EL (cell line): ENCODE measurements around the gene GRID2.

Experiments
- DNase-seq: peaks from one replicate; pipeline ENCODE4 v3.0.0-alpha.2; 2016

Gene GRID2

GRCh38 chr4:93444860-93445259 is 1141.1 kb downstream of the GRID2 start:
- DNase-seq = no peak

DNA sequence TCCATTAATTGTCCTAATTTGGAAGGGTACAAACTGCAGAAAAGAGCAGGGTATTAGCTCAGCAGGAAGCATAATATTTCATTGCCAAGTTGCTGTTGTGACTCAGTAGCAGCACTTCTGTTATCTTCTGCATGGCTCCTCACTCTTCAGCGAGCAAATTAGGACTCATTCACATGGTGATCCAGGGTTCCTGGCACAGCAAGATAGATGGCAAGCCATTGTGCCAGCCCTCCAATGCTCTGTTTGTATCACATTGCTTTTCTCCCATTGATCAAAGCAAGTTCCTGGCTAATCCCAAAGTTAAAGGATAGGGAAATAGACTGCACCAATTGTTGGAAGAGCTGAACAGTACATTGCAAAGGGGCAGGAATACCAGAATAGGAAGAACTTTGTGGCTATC is 1142.3 kb downstream of the GRID2 start:
- DNase-seq = no peak

- DNase-seq = no peak
These were observed 1145.0 kb downstream of the GRID2 start for GRCh38 chr4:93448691-93449293.

DNA sequence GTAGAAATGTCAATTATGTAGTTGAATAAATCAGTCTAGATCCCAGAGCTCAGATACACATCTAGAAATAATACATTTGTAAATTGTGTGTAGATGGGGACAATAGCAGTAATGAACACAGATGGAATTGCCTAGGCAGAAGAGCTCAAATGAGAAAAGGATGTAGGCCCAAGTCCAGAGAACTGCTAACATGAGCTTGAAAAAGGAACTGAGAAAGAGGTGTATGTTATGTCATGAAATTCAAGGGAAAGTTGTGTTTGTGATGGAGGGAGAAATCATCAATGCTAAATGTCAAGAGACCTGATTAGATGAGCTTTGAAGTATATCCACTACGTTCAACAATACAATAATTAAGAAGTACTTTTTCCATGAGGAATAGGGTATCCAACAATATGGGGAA is 1148.2 kb downstream of the GRID2 start:
- no peak for DNase-seq

GRCh38 chr4:93461541-93461940 is 1157.8 kb downstream of the GRID2 start:
- no peak for DNase-seq

DNA sequence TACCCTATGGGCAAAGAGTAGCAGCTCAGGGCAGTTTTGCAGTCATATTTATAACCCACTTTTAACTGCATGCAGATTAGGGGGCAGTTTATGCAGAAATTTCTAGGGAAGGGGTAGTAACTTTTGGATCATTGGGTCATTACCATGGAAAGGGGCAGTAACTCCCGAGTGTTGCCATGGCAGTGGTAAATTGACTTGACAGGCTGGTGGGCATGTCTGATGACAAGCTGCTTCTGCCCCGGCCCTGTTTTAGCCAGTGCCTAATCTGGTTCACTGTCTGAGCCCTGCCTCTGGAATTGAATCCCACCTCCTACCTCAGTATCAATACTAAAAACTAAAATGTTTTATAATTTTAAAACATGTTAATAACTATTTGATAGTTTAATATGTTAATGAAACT is 1162.7 kb downstream of the GRID2 start:
- no peak for DNase-seq

- no peak for DNase-seq
These were observed 1163.9 kb downstream of the GRID2 start for GRCh38 chr4:93467484-93468155.

DNA sequence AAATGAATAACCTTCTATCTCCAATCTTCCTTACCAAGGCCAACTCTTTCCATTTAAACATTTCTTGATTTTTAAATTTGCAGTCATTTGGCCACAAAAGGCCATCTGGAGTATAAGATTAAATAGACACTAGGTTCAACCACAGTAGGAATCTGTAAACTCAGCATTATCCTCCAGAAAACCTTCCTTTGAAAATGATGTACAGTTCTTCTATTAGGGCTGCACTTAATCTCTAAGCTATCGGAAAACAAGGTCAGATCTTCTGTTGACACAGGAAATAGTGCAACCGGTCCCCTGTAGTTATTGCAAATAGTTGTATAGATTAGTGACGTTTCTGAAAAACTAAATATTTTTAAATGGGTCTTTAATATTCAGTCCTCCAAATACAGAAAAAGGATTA is 1165.8 kb downstream of the GRID2 start:
- no peak for DNase-seq

DNA sequence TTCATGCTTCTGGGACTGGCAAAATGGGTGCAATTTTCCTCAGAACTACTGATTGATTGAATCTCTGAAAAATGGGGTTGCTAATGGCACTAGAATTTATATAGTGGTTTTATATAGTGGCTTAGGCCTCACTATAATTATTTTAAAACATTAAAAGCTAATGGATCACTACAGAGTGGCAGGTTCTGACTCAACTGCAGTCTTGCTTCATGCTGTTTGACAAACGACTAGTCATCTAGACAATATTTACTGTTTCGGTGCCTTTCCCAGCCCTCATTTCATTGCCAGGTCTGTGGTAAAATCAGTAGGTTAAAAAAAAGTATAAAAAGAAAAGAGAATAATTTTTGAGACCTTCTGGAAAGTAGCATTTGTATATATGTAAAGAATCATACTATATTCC is 1172.0 kb downstream of the GRID2 start:
- no peak for DNase-seq

- DNase-seq = no peak
These were observed 1175.0 kb downstream of the GRID2 start for GRCh38 chr4:93478805-93479204.

- no peak for DNase-seq
These were observed 1176.7 kb downstream of the GRID2 start for GRCh38 chr4:93480452-93480851.

- no peak for DNase-seq
These were observed 1191.6 kb downstream of the GRID2 start for GRCh38 chr4:93495346-93495745.

GRCh38 chr4:93501244-93501643 is 1197.5 kb downstream of the GRID2 start:
- DNase-seq = no peak

GRCh38 chr4:93501946-93502345 is 1198.2 kb downstream of the GRID2 start:
- no peak for DNase-seq

DNA sequence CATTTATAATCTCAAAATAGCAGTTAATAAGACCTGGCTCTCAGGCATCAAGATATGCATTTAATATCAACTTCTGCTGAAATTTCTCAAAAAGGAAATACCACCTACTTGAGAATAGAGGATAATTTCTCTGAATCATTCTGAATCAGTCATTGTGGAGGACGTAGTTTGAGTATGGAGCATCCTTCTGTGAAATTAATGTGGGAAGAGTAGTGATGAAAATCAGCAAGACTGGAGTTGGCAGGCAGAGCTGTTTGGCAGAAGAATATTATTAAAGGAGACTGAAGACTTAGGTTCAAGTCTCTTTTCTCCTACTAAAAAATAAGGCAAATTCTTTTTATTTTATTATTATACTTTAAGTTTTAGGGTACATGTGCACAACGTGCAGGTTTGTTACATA is 1199.2 kb downstream of the GRID2 start:
- DNase-seq = no peak

DNA sequence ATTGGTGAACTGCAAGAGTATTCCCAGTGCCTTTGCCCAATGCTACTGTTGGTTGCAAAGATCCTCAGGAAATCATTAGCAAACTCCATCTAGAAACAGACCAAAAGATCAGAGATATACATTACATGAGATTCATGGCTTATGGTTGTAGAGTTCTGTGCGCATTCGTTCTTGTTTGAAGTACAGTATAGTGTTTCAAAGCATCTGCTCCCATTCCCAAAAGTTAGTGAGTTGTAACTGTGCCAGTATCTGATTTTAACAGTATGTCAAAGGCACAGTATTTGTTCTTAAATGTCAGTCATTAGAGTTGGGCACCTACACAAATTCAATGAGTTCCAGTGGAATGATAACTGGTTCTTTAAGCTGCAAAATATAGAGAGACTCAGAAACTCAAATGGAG is 1210.1 kb downstream of the GRID2 start:
- DNase-seq = no peak

DNA sequence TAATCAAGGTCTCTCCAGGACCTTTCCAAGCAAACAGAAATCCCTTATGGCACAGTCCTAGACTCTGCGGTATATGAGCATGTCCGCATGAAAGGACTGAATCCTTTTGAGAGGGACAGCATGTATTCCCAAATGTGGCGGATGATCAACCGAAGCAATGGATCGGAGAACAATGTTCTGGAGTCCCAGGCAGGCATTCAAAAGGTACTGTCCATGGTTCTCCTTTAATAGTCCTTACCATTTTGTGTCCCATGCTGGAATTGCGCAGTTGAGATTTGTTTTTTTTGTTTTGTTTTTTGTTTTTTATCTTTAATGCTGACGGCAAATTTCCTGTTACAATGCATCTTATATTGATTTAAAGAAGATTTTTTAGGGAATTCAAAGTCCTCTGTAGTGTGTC is 1211.4 kb downstream of the GRID2 start:
- DNase-seq = no peak

GRCh38 chr4:93529692-93530372 is 1226.1 kb downstream of the GRID2 start:
- no peak for DNase-seq

DNA sequence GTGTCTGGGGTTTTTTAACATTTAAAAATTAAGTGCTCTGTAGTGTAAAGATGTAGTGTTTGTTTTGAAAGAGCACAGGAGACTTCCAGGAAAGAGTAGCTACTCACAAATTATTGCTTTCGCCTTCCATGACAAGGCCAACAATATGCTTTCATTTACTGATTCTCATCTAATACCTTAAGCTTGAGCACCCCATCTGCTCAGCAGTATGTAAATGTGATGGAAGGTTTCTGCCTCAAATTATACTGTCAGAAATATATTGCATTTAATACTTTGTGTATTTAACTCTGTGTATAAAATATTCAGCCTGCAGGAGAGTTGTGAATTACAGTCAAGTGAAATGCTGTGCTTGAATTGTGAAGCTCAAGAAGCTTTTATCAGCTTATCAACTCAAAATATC is 1228.5 kb downstream of the GRID2 start:
- DNase-seq = no peak

DNA sequence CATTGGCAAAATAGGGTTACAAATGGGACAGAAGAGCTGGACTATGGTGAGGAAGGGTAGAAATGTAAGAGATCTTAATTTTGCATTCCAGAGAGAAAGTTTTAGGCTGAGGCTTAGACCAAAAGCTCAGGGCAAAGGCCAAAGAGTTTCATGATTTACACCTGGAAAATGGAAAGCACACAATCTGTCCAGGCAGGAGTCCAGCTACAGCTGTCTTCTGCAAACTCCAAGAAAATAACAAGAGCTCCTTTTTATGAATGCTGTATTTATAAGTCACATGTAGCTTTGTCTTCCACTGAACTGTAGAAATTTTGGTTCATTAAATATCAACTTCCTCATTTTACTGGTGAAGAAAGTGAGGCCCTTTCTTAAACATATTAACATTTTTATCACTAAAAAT is 1236.8 kb downstream of the GRID2 start:
- no peak for DNase-seq

DNA sequence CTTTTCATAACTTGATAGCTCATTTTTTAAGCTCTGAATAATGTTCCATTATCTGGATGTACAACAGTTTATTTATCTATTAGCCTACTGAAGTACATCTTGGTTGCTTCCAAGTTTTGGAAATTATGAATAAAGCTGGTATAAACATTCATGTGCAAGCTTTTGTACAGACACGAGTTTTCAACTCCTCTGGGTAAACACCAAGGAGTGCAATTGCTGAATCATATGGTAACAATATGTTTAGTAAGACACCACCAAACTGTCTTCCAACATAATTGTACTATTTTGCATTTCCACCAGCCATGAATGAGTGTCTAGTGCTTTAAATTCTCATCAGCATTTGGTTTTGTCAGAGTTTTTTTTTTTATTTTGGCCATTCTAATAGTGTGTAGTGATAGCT is 1258.1 kb downstream of the GRID2 start:
- DNase-seq = no peak

DNA sequence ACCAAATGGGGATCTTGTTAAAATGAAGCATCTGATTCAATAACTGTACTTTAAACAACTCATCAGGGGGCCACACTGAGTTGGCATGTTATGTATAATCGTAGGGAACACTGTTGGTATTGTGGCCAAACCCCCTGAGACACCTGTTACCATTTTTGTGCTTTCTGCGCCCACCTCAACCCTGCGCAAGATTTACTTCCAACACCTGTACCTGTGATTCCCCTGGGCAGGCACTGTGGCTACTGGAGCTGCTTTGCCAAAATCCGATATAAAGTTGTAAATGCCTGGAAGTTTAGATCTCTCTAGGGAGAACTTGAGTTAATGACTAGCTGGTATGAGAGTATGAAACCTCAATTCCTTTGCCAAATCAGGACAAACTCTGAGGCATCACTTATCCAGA is 1265.0 kb downstream of the GRID2 start:
- no peak for DNase-seq

DNA sequence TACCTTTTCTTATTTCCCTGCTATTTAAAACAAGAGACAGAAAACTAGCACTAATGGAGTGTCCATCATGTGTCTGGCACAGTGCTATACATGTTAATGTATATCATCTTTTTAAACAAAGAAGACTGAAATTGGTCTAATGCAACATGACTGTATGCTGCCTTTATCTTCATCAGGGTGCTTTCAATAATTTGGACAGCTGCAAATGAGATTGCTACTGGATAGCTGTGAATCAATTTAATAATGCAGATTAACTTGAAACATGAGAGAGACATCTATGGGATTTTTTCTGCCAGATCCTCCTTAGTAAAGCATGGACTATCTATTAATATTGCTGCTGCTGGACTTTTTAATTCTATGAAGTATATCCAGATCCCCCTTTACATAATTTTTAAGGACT is 1269.5 kb downstream of the GRID2 start:
- no peak for DNase-seq

DNA sequence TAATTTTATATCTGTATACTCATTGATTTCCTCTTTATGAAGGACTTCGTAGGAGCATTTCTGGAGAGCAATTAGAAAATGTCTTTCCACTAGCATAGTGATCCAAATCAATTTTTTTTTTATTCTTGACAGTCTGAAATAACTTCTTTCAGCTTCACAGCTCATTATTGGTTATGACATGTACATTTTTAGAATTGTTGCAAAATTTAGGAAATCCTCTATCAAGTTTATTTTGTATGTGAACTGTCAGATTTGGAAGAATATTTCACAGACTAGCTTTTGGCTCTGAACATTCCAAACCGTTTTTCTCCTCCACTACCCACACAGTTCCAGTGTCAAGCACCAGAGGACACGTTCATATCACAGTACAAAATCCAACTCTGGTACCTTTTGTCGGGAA is 1275.2 kb downstream of the GRID2 start:
- no peak for DNase-seq

GRCh38 chr4:93605163-93605562 is 1301.4 kb downstream of the GRID2 start:
- no peak for DNase-seq
